RPMI8226 (cell line): ENCODE measurements around the gene CRB2.
A peak's percentile ranks its signal among the peaks of the same experiment; 100 is the strongest.

ENCODE experiments used
- DNase-seq: peaks from one replicate; pipeline ENCODE4 v3.0.0-alpha.2; 2015

Gene CRB2

GRCh38 chr9:123365881-123366528 is 10.0 kb downstream of the CRB2 start:
- DNase-seq: no peak

GRCh38 chr9:123368023-123368422 is 12.0 kb downstream of the CRB2 start:
- no peak for DNase-seq

DNA sequence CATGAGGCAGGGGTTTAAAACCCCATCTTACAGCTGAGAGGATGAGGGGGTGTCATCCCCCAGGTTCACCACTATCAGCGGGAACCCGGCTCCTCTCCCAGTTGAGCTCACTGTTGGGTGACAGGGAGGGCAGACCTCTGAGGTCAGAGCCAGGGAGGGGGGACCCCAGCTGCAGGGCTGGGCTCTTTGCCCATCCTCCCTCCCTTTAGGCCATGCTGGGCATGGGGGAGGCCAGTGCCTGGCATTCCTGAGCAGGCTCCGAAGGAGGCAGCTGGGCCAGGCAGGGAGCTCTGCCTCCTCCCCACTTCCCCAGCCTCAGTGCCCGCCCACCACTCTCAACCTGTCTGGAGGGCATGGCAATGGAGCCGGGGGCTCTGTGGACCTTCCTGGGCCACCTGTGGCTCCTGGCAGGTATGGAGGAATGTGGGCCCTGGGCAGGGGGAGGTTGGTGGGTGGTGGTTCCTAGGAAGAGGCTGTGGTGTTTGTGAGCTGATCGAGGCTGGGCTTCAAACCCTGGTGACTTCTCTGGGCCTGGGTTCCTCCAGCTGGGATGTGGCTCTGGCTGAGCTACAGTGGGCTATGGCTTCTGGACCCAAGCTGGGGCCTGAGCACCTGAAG is 12.6 kb downstream of the CRB2 start:
- DNase-seq: no peak

DNA sequence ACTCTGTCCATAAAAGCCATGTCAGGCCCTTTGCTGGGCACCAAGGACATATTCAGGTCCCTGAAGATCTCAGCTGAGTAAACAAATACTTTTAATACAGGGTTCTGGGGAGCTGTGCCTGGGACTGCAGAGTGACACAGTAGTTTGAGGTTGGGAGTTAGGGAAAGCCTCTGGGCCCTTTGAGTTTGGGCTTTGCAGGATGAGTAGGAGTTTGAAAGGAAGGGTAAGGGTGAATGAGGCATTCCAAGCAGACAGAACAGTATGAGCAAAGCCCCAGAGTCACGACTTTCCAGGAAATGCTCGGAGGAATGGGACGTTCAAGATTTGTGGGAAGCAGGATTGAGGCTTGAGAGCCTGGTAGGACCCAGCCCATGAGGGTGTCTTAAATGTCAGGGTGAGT is 13.3 kb downstream of the CRB2 start:
- no peak for DNase-seq

GRCh38 chr9:123370108-123370507 is 14.1 kb downstream of the CRB2 start:
- no peak for DNase-seq

DNA sequence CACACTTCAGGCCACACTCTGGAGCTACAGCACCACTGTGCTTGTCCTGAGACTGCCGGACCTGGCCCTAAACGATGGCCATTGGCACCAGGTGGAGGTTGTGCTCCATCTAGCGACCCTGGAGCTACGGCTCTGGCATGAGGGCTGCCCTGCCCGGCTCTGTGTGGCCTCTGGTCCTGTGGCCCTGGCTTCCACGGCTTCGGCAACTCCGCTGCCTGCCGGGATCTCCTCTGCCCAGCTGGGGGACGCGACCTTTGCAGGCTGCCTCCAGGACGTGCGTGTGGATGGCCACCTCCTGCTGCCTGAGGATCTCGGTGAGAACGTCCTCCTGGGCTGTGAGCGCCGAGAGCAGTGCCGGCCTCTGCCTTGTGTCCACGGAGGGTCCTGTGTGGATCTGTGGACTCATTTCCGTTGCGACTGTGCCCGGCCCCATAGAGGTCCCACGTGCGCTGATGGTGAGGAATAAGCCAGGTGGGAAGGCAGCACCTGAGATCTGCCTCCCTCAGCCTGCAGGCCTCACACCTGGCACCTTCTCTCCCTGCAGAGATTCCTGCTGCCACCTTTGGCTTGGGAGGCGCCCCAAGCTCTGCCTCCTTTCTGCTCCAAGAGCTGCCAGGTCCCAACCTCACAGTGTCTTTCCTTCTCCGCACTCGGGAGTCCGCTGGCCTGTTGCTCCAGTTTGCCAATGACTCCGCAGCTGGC is 14.7 kb downstream of the CRB2 start:
- DNase-seq: peak; percentile 42

DNA sequence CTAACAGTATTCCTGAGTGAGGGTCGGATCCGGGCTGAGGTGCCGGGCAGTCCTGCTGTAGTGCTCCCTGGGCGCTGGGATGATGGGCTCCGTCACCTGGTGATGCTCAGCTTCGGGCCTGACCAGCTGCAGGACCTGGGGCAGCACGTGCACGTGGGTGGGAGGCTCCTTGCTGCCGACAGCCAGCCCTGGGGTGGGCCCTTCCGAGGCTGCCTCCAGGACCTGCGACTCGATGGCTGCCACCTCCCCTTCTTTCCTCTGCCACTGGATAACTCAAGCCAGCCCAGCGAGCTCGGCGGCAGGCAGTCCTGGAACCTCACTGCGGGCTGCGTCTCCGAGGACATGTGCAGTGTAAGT is 15.2 kb downstream of the CRB2 start:
- DNase-seq: no peak

GRCh38 chr9:123371805-123372590 is 16.0 kb downstream of the CRB2 start:
- no peak for DNase-seq

DNA sequence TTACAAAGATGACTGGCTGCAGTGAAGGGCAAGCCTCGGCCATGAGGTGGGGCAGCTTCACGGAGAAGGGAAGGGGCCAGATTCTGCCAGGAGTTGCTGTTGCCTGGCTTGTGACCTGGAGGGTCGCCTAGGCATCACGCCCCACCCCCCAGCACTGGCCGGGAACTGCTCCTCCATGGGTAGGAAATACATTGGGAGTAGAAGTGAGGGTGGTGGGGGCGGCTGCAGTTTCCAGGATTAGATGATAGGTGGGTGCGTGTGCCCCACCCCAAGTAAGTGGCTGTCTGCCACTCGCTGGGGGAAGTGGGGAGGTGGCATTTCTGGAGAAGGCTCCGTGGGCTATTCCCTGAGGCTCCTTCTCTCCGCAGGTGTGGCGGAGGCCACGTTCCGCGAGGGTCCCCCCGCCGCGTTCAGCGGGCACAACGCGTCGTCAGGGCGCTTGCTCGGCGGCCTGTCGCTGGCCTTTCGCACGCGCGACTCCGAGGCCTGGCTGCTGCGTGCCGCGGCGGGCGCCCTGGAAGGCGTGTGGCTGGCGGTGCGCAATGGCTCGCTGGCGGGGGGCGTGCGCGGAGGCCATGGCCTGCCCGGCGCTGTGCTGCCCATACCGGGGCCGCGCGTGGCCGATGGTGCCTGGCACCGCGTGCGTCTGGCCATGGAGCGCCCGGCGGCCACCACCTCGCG is 16.9 kb downstream of the CRB2 start:
- DNase-seq: no peak

DNA sequence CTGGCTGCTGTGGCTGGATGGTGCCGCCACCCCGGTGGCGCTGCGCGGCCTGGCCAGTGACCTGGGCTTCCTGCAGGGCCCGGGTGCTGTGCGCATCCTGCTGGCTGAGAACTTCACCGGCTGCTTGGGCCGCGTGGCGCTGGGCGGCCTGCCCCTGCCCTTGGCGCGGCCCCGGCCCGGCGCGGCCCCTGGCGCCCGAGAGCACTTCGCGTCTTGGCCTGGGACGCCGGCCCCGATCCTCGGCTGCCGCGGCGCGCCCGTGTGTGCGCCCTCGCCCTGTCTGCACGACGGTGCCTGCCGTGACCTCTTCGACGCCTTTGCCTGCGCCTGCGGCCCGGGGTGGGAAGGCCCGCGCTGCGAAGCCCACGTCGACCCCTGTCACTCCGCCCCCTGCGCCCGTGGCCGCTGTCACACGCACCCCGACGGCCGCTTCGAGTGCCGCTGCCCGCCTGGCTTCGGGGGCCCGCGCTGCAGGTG is 17.5 kb downstream of the CRB2 start:
- peak; percentile 37 for DNase-seq

GRCh38 chr9:123373946-123374345 is 17.9 kb downstream of the CRB2 start:
- DNase-seq: no peak

DNA sequence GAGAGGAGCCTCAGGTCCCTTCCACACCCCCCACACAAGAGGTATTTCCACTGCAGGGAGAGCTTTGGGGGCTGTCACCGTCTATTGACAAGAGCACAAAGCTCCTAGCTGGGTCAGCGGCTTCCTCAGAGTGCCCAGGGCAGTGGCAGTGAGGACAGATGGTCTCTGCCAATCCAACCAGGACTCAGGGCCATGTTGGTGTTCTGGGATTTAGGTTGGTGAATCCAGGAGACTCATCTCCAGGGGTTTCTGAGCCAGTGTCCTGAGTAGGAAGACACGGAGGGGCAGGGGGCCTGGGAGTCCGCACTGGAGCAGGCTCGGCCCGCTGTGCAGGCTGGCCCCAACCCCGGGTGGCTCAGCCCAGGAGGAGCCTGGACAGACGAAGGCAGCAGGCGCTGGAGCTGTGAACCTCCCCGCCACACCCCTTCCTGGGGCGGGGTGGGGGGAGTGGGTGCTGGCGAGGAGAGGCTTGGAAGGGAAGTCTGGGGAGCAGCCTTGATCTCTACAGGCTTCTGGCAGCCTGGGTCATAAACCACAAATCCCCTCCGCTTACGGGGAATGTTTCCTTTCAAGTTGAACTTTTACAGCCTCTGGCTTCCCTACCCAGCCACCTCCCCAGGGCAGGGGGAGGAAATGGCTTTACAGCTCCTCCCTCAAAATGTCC is 19.6 kb downstream of the CRB2 start:
- DNase-seq: no peak

- DNase-seq: no peak
Measured at GRCh38 chr9:123376218-123377071, 20.4 kb downstream of the CRB2 start.

- no peak for DNase-seq
Measured at GRCh38 chr9:123377211-123377971, 21.4 kb downstream of the CRB2 start.

DNA sequence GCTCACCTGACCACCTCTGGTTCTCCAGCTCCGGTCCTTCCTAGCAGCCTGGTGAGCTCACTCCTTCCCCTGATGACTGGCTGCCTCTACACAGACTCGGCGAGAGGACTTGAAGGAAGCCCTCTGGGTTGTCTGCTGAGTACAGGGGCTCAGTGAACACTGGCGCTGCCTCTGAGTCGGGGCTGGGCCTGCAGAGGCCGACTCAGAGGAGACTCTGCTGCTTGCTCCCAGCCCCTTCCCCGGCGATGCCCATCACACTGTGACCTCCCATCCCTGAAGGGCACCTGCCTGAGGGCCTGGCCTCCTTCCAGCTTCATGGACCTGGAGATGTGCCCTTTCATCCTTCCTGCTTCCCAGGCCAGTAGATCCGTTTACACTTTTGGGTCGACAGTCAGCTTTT is 22.0 kb downstream of the CRB2 start:
- DNase-seq: no peak

DNA sequence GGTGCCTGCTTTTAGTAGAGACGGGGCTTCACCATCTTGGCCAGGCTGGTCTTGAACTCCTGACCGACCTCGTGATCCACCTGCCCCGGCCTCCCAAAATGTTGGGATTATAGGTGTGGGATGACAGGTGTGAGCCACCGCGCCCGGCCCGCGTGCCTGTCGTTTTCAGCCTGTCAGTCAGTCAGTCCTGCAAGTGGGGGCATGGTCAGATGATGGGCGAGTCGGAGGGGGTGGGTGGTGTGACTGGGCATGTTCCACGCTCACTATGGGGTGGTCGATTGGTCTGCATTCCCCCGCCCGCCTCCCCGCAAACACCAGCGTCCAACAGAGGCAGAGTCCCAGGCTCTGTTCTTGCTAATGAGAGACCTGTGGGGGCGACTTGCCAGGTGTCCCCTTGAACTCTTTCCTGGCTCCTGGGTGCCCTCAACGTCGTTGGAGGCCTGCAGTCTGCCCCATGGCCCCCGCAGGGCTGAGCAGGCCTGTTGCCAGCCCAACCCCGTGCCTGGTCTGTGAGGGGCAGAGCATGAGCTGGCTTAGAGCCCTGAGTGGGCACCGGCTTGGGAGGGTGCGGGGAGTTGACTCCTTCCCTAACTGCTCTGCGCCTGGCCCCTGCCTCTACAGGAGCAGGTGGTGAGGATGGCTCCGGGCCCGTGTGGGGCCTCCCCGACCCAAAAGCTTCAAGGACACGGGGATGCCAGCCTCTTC is 23.1 kb downstream of the CRB2 start:
- no peak for DNase-seq

DNA sequence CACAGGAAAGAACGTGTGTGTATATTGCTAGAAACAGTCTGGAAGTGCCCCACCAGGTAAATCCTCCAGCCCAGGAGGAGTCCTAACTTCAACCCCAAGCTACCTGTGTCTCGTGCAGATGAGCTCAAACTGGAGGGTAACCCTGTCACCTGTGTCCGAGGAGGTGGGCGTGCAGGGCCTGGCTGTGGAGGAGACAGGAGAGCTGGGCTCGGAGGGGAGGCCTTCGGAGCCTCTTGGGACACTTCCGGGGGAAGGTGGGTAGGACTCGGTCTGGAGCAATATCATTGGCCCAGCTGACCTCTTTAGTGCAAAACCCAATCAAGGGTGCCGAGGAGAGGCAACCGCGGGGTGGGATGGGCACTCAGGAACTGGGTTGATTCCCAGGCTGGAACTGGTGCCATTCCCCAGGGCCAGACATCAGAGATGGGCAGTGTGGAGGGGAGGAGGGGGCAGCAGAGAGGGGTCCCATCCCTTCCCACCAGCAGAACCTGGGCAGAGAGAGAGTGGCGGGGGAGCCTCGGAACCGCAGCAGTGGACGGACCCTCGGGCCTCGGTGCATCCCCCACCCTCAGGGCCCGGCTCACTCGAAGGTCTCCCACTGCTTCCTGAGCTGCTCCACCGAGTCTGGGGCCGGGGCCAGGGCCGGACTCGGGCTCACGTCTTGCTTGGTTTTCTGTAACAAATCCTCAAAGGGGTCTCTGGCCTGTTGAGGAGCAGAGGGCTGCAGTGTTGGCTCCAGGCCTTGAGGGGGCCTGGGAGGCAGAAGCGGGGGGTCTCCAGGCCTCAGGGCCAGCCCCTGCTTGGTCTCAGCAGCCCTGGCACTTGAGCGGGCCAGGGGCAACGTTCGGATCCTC is 25.1 kb downstream of the CRB2 start:
- no peak for DNase-seq

- no peak for DNase-seq
Measured at GRCh38 chr9:123382653-123383511, 26.9 kb downstream of the CRB2 start.
